ENCODE measurements around the gene SLC25A46.
"Not testable (repeated sequence)": the region's sequence is repeated elsewhere in the genome, so short reads cannot be mapped to it uniquely, and the experiment has no call there.

GRCh38 chr5:110731499-110731898 lies 7.3 kb upstream of the SLC25A46 start:
- TF ChIP-seq POLR2AphosphoS5 (IDR thresholded peaks at IDR 0.05; ENCODE audit: borderline replicate concordance, low read depth, low read length); EZH2 (IDR thresholded peaks at IDR 0.05); FOXP2 (optimal IDR thresholded peaks at IDR 0.05; ENCODE audit: control extremely low read depth, extremely low read length, insufficient read depth): not testable (repeated sequence)

Measured in SK-N-MC (cell line).